ENCODE results near the gene MAEA. TPM values are rescaled to one million over a fixed set of nuclear protein-coding genes. Genes with fewer than 3 reads are reported as not detected.

The MAEA gene
- total RNA-seq, 1 experiment from 2014 or later: 75.0 TPM

- DNase-seq (ENCODE audit: low read depth): no peak
Measured at GRCh38 chr4:1377606-1378261, 88.0 kb downstream of the MAEA start.

- DNase-seq (ENCODE audit: low read depth): no peak
Measured at GRCh38 chr4:1378559-1379231, 89.0 kb downstream of the MAEA start.

- no peak for DNase-seq (ENCODE audit: low read depth)
Measured at GRCh38 chr4:1379351-1379781, 89.7 kb downstream of the MAEA start.

GRCh38 chr4:1379801-1380331 lies 90.2 kb downstream of the MAEA start:
- DNase-seq (ENCODE audit: low read depth): no peak

- no peak for DNase-seq (ENCODE audit: low read depth)
Measured at GRCh38 chr4:1380368-1381151, 90.9 kb downstream of the MAEA start.

- no peak for DNase-seq (ENCODE audit: low read depth)
Measured at GRCh38 chr4:1381181-1381621, 91.5 kb downstream of the MAEA start.

- DNase-seq (ENCODE audit: low read depth): no peak
Measured at GRCh38 chr4:1381944-1382541, 92.4 kb downstream of the MAEA start.

- no peak for DNase-seq (ENCODE audit: low read depth)
Measured at GRCh38 chr4:1382776-1383727, 93.4 kb downstream of the MAEA start.

- DNase-seq (ENCODE audit: low read depth): no peak
Measured at GRCh38 chr4:1383728-1384591, 94.3 kb downstream of the MAEA start.

GRCh38 chr4:1384675-1385372 lies 95.1 kb downstream of the MAEA start:
- DNase-seq (ENCODE audit: low read depth): no peak

GRCh38 chr4:1385373-1386340 lies 96.0 kb downstream of the MAEA start:
- no peak for DNase-seq (ENCODE audit: low read depth)

Other genes starting within 250 kb of the MAEA start
- gene RNF212, start 176.3 kb upstream of the MAEA start, total RNA-seq (2014; rRNA removed; shearing (Covaris generic)): 24.1 and 25.2 TPM in 2 replicates
- 0.07 TPM in 1 of 2 replicates, not detected in the other for gene SPON2, start 117.3 kb upstream of the MAEA start, total RNA-seq (2014; rRNA removed; shearing (Covaris generic))
- gene CTBP1, start 40.8 kb upstream of the MAEA start, total RNA-seq (2014; rRNA removed; shearing (Covaris generic)): 101 and 166 TPM in 2 replicates
- 1.5 and 3.9 TPM in 2 replicates for gene UVSSA, start 57.3 kb downstream of the MAEA start, total RNA-seq (2014; rRNA removed; shearing (Covaris generic))
- gene NKX1-1, start 116.6 kb downstream of the MAEA start, total RNA-seq (2014; rRNA removed; shearing (Covaris generic)): not detected in 2 replicates